HG02852 (cell line): ENCODE results near the gene DEDD.

Experiments
- ATAC-seq: cut with Tn5 transposase; IDR thresholded peaks from one replicate; pipeline ENCODE4 v1.9.1; 2021; ENCODE audit warnings: mild to moderate bottlenecking, moderate library complexity; ENCODE audit not compliant: unreplicated experiment

Gene DEDD

DNA sequence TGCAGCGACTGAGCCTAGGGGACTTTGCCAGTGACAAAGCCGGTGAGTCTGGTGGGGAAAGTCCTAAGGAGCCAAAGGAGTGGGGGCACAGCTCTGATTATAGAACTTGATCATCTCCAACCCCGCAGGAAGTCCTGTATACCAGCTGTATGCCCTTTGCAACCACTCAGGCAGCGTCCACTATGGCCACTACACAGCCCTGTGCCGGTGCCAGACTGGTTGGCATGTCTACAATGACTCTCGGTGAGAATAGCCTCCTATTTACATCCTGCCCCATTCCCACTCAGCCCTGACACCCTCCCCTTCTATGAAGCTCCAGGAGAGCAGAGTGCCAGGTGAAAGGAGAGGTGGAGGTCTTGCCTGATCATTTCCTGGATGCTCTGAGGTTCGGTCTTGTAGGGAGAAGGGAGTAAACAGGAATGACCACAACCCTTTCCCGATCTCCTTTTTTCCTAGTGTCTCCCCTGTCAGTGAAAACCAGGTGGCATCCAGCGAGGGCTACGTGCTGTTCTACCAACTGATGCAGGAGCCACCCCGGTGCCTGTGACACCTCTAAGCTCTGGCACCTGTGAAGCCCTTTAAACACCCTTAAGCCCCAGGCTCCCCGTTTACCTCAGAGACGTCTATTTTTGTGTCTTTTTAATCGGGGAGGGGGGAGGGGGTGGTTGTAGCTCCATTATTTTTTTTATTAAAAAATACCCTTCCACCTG lies 32.6 kb upstream of the DEDD start:
- ATAC-seq, result no peak

DNA sequence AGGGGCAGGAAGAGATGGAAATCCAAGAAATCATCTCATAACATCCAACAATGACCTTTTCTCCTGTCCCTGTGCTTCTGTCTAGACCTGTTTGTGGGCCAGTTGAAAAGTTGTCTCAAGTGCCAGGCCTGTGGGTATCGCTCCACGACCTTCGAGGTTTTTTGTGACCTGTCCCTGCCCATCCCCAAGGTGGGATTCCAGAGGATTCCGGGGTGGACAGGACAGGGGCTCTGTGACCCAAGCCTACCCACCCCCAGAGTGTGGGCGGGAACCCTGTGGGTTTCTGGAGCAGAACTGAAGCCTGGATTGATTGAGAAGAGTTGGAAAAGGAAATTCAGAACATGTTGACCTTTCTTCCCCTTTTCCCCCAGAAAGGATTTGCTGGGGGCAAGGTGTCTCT lies 31.3 kb upstream of the DEDD start:
- no peak for ATAC-seq

DNA sequence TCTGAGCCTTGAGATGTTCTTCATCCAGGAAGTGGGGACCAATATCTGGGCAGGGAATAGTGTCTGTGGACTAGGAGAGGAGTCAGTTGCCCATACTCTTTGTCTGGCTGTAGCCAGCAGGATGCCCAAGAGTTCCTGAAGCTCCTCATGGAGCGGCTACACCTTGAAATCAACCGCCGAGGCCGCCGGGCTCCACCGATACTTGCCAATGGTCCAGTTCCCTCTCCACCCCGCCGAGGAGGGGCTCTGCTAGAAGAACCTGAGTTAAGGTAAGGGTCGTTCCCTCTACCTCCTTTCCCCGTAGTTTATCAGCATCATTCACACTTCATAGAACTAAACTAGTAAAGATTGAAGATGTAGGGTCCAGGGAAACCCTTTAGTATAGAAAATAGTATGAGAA lies 30.3 kb upstream of the DEDD start:
- no peak for ATAC-seq

DNA sequence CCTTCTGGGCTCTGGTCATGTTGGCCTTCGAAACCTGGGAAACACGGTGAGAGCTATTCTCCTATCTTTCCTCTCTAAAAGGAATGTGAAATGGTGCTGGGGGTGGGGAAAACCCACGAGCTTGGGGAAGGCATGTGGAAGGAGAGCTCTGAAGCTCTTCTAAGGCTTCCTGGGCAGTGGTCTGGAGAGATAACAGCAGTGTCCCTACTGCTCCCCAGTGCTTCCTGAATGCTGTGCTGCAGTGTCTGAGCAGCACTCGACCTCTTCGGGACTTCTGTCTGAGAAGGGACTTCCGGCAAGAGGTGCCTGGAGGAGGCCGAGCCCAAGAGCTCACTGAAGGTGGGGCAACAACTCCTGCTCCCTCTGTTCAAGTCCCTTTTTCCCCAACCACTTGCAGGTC lies 29.6 kb upstream of the DEDD start:
- no peak for ATAC-seq

DNA sequence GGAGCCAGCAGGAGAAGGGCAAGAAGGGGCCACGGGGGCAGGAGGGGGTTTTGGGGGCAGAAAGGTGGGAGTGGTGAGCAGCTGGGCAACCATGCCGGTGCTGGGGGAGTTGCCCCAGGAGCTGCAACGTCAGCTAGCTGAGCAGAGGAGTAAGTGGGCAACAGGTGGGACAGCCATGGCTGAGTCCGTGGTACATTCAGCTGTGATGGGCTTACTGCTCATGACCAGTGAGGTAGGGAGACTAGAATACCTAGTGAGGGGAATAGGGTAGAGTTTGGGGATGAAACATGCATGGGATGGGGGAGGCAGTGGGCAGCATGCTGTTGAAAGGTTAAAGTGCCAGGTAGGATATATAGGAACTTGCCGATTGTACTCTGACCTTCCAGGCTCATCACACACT lies 29.2 kb upstream of the DEDD start:
- no peak for ATAC-seq

DNA sequence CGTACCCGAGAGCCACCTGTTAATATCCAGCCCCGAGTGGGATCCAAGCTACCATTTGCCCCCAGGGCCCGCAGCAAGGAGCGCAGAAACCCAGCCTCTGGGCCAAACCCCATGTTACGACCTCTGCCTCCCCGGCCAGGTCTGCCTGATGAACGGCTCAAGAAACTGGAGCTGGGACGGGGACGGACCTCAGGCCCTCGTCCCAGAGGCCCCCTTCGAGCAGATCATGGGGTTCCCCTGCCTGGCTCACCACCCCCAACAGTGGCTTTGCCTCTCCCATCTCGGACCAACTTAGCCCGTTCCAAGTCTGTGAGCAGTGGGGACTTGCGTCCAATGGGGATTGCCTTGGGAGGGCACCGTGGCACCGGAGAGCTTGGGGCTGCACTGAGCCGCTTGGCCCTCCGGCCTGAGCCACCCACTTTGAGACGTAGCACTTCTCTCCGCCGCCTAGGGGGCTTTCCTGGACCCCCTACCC lies 28.2 kb upstream of the DEDD start:
- no peak for ATAC-seq

DNA sequence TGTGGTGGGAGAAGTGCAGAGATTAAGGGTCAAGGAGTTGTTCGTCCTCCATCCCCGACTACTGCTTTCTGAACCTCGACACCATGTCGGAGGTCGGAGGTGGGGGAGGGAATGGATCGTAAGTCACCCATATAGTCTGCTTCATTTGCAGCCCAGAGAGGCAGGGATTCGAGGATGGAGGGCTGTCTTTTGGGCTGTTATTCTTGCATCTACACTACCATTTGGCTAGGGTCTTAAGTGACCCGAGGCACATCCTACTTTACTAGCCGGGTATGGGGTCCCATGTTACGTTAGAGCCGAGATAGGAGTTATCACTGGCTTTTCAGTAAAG lies 27.4 kb upstream of the DEDD start:
- no peak for ATAC-seq

DNA sequence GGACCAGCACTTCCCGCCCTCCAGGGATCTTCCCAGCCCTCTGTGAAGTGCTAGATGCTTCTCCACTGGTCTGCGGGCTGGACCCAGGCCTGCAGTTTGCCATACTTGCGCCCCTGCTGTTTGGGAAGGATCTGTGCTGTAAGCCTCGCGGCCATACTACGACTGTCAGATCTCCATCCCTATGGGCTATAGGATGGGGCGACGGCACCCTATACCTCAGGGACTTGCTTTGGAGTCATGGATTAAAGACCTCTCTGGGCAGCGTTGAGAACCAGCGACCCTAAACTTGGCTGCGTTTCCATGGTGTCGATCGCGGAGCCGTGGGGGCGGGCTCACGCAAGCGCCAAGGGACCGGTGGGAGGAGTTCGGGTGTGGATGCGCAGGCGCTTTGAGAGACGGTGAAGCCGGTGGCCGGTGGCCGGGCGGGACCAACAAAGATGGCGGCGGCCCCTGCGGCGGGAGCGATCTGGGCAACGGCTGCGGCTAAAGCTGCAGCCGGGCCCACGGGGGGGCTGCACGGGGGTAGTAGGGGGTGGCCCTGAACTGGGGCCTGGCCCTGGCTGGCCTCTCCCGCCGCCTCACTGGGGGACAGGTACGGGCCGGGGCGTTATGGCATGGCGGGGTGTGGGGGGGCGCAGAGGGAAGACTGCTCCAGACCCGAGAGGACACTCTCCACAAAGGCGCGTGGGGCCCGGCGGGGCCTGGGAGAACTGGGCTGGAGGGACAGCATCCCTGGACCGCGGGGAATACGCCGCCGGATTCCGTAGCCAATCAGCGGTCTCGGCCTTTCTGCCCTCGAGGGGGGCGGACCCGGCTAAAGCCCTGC lies 26.8 kb upstream of the DEDD start, which contains the start of gene USP21:
Gene USP21, plus strand, starts transcription at position 414 of the 826 bp plus-strand sequence. CDS start 1,141 bp downstream, outside the sequence.
- peak; percentile 86 for ATAC-seq

DNA sequence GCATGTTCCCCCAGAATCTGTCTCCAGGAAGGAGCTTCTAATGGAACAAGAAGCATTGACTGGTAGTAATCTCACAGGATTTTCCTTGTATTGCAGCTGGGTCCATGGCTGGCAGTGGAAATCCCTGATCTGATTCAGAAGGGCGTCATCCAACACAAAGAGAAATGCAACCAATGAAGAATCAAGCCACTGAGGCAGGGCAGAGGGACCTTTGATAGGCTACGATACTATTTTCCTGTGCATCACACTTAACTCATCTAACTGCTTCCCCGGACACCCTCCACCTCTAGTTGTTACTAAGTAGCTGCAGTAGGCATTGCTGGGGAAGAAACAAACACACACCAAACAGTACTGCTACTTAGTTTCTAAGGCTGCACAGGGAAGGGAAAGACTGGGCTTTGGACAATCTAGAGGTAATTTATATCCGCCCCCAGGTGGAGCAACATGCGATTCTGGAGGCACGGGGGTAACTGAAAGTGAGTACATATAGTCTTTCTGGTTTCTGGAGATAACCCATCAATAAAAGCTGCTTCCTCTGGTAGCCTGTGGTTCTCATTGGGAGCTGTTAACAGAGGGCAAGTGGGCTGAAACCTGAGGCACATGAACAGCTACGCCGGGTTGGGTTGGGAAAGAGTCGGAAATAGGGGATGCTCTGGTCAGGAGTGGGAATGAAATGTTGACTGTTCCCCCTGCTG lies 26.0 kb upstream of the DEDD start:
- no peak for ATAC-seq

DNA sequence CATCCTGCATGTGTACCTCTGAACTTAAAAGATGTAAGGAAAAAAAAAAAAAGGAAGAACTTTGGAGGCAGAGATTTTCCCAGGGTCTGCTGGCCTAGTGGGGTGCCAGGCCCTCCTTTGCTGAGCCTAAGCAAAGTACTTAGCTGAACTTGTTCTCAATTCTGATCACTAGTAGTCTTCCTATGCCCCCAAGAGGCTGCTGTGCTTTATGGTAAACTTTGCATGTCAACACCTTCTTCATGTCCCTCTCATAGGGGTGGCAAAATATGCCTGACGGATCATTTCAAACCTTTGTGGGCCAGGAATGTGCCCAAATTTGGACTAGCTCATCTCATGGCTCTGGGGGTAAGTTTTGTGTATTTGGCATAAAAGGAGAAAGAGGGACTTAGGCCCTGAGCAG lies 25.4 kb upstream of the DEDD start:
- no peak for ATAC-seq

DNA sequence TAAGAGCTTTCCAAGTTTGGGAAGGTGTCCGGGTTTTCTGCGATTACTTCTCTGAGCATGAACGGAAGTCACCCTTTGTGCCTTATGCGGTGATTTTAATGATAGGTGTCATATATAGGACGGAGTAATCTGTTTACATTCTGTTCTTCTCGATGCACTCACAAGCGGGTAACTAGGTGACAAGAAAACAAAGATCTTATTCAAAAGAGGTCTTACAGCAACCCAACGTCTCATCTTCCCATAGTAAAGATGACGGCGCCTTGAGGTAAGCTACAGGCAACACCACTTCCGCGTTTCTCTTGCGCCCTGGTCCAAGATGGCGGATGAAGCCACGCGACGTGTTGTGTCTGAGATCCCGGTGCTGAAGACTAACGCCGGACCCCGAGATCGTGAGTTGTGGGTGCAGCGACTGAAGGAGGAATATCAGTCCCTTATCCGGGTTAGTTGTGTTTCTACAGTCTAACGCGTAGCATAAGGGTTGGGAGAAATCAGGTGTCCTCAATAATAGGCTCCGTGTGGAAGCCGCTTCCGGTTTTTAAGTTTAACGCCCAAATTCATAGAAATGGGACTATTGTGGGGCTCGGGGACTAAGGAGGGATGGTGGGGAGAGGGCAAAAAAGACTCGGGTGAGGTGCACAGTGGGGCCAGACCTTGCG lies 21.3 kb upstream of the DEDD start, which contains the start of gene UFC1:
Gene UFC1, plus strand, starts transcription at position 297 of the 656 bp plus-strand sequence. Its CDS starts 20 bp downstream, at position 317.
- peak; percentile 86 for ATAC-seq

DNA sequence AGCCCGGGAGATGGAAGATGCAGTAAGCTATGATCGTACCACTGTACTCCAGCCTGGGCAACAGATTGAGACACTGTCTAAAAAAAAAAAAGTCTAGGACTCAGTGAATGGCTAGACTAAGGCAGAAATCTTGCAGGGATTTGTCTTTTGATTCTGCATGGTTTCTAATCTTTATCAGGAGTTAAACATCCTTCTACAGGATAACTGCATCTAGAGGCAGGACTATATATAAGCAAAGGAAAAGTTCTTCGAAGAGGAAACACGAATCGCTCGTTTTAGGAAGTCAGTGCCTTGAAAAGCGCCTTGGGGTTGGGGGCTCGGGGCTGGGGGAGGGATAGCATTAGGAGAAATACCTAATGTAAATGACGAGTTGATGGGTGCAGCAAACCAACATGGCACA lies 20.7 kb upstream of the DEDD start:
- ATAC-seq, result no peak

DNA sequence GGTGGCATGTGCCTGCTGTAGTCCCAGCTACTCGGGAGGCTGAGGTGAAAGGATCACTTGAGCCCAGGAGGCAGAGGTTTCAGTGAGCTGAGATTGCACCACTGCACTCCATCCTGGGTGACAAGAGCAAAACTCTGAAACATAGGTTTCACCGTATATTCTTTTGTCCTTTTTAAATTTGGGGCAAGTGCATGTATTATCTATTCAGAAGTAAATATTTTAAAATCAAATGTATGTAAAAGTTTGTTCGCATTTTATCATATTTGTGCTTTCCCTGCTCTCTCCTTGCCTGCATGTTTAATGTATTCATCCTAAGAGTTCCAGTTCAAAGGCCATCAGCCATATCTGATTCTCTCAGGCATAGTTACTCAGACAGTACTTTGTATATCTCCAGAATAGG lies 13.4 kb upstream of the DEDD start:
- ATAC-seq, result no peak

DNA sequence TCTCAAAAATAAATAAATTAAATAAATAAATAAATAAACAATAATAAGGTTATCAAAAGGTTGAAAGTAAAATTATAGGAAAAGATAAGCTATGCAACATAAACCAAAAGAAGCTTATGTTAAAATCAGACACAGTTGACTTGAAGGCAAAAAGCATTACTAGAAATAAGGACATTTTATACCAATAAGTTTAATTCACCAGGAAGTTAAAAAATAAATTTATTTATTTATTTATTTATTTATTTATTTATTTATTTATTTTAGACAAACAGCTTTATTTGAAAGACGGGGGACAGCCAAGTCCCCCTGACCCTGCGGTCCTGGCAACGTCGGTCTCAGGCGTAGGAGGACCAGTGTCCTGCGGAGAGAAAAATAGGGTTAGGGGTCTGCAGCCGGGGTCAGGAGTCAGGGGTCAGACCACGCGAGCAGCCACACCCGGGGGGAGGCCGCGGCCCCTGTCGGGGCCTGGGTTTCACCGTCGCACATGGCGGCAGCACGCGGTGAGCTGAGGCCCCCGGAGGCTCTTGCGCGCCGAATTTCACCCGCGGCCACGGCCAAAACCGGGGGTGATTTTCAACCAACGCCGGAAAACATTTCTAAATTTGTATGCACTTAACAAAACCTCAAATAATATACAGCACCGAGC lies 8.4 kb upstream of the DEDD start:
- no peak for ATAC-seq

DNA sequence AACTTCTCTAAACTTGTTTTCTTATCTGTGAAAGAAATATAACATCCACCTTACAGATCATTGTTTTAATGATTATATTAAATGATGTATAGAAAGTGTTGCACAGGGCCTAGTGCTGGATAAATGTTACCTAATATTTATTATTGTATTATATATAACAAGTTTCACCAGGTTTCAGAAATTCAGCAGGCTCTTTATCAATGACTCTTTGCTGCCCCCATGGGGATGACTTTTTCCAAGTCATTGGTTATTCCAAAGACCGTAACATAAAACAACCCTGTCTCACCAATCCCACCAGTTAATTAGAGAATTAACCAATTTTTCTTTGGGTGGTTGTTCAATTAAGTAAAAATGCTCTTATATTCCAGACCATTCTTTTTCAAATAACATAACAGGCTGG lies 7.3 kb upstream of the DEDD start:
- no peak for ATAC-seq

DNA sequence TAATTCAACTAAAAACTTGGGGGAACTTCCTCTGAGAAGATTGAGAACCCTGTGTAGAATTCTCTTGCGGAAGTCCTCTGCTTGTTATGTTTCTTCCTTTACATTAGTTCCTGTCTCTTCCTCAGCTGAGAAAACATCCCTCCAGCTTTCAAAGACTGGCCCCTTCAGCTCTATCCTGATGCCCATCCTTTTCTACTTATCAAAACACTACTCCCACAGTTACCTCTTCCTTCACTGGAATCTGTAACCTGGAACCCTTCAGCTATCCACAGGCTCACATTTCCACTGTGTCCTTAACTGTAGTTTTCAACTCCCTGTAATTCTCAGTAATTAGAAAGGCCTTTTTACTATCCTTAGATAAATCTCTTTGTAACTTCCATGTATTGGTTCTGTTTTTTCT lies 6.0 kb upstream of the DEDD start:
- no peak for ATAC-seq

DNA sequence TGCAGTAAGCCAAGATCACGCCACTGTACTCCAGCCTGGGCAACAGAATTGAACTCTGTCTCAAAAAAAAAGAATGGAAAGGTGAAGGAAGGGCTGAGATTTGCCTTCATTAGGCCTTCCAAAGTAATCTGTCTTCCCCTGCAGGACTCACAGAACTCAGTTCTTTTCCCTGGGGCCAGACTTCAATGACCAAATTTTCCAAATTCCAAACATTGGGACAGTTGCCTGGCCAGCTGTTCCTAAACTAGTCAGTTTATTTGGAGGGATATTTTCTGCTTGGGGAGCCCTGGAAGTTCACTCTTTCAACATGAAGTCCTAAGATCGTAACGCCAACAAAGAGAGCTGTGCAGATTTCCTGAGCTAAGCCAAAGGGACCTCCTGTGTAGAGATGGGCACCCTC lies 5.4 kb upstream of the DEDD start:
- ATAC-seq, result no peak

DNA sequence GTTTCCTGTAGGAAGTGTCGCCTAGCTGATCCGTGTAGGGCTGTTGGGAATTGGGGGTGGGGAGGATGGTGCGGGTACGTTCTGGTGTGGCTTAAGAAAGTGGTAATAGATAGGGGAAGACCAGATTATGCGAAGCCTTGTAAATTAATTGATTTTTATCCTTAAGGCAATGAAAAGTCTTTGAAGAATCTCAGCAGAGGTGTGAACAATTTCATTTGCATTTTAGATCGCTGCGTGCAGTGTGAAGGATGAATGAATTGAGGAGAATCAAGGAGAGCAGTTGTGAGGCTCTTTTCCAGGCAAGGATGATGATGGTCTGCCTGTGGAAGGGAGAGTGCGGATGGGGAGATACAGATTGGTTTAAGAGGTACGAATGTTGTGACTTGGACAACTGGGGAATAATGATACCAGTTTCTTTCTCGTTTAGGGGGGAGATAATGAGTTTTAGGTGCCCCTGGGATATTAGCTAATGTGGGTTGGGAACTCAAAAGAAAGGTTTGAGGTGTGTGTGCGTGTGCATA lies 813 bp upstream of the DEDD start:
- ATAC-seq, result no peak

DNA sequence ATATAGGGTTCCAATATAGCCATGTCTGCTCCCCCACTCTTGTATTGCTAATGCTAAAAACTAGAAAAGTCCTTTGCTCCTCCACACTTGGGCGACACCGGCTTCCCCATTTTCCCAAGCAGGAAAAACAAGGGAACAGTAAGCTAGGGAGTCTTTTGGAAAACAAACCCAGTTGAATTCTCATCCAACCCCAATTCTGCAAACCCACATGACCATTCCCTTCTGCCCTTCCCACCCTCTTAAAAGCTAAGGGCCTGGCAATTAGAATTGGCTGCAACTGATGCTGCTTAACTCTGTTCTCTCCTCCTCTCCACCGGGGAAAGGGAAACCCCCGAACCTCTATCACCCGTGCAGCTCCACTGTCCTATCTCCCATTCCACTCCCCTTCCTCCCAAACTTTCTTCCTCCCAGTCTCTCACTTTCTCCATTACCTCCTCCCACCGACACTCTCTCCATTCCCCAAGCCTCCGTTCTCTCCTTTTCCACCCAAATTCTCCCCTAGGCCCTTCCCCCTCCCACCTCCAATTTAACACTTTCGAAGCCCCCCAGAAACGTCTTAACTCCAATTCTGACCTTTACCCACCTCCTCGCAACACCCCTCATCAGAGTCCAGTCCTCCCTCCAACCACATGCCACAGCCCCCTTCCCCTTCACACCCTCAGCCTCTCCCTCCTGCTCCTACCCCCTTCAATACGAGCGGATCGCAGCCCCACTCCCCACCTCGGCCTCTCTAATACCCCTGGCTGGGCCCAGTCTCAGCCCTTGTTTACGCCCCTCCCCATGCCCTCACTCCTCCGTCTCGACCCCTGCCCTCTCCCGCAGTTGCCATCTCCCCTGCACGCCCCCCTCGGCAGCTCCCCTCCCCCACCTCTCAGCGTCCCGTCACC lies 701 bp downstream of the DEDD start:
- ATAC-seq, result no peak
